Measurements from ENCODE around the gene TMSB4Y. TPM values are rescaled to one million over a fixed set of nuclear protein-coding genes. Genes with fewer than 3 reads are reported as not detected.

TMSB4Y gene
- total RNA-seq, 2 donors from 2014 or later, result not detected

- Histone ChIP-seq H3K27me3 (no peaks in the 10 kb centered on the region), H3K9me3 (no peaks in the 10 kb centered on the region), H3K36me3 (no peaks in the 10 kb centered on the region), H3K4me1 (no peaks in the 10 kb centered on the region), H3K27ac (no peak overlapping the region), H3K4me3 (no peak overlapping the region)
- DNase-seq (ENCODE audit: low spot score), result no peak
- TF ChIP-seq, protein P1, sequence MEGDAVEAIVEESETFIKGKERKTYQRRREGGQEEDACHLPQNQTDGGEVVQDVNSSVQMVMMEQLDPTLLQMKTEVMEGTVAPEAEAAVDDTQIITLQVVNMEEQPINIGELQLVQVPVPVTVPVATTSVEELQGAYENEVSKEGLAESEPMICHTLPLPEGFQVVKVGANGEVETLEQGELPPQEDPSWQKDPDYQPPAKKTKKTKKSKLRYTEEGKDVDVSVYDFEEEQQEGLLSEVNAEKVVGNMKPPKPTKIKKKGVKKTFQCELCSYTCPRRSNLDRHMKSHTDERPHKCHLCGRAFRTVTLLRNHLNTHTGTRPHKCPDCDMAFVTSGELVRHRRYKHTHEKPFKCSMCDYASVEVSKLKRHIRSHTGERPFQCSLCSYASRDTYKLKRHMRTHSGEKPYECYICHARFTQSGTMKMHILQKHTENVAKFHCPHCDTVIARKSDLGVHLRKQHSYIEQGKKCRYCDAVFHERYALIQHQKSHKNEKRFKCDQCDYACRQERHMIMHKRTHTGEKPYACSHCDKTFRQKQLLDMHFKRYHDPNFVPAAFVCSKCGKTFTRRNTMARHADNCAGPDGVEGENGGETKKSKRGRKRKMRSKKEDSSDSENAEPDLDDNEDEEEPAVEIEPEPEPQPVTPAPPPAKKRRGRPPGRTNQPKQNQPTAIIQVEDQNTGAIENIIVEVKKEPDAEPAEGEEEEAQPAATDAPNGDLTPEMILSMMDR (IDR thresholded peaks at IDR 0.05), result no peak
Observed at GRCh38 chrY:13754661-13755060, 51.0 kb downstream of the TMSB4Y start.

Other genes starting within 250 kb of the TMSB4Y start
- gene UTY, start 223.9 kb upstream of the TMSB4Y start, total RNA-seq, result not detected

Data from right atrium auricular region (tissue), 2 donors.